ENCODE data around the gene PNMA8B.

- TF ChIP-seq POLR2AphosphoS5 (IDR thresholded peaks at IDR 0.05; ENCODE audit: borderline replicate concordance, low read depth, low read length) (no peak), EZH2 (IDR thresholded peaks at IDR 0.05) (no peak)
Measured at GRCh38 chr19:46450737-46451136, 44.9 kb downstream of the PNMA8B start.

All from SK-N-MC (cell line).